Kasumi-1 (cell line): ENCODE data around the gene EMC7.
"Not testable (repeated sequence)": the region's sequence is repeated elsewhere in the genome, so short reads cannot be mapped to it uniquely, and the experiment has no call there.

Source experiments
- DNase-seq, 2 experiments: peaks; one replicate each; lab custom pipeline; 2025; lab: John Stamatoyannopoulos, UW

Gene EMC7

DNA sequence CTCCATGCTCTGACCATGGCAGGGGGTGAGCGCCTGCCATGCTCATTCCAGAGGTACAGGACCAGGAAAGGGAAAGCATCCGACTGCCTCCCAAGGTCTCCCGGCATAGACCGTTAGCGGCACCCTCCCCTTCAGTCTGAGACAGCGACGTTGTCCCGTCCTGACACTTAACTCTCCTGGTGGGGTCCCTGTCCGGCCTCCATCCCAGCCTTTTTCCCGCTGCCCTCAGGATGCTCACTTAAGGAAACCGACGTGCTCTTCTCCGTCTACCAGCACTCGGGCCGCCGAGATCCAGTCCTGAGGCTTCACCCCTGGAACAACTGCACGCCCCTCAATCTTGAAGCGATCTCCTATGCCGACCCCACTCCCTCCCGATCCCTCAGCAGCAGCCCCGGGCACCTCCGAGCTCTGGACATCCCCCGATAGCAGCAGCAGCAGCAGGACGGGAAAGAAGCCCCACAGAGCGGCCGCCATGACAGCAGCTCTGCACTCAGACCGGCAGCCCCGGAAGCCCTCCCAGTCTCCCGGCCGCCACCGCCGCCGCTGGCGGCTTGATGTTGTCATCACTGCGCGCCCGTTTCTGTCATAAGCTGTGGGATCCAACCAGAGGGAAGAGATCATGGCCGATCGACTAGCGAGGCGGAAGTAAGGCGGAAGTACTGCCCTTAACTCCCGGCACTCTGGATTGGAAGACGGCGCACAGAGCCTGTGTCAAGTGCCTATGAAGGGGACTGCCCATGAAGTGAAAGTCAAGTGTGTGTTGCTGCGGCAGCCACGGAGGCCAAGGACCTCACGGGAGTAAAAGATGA lies at the start of gene EMC7, which contains the start of gene PGBD4:
TSS of gene EMC7 (minus strand) at position 497 of the 809 bp plus-strand sequence. CDS start at position 474, 23 bp downstream.
TSS of gene PGBD4 (plus strand) at position 718 of the 809 bp plus-strand sequence. CDS start 449 bp downstream, outside the sequence.
- DNase-seq: peak; percentile 92 to 94

DNA sequence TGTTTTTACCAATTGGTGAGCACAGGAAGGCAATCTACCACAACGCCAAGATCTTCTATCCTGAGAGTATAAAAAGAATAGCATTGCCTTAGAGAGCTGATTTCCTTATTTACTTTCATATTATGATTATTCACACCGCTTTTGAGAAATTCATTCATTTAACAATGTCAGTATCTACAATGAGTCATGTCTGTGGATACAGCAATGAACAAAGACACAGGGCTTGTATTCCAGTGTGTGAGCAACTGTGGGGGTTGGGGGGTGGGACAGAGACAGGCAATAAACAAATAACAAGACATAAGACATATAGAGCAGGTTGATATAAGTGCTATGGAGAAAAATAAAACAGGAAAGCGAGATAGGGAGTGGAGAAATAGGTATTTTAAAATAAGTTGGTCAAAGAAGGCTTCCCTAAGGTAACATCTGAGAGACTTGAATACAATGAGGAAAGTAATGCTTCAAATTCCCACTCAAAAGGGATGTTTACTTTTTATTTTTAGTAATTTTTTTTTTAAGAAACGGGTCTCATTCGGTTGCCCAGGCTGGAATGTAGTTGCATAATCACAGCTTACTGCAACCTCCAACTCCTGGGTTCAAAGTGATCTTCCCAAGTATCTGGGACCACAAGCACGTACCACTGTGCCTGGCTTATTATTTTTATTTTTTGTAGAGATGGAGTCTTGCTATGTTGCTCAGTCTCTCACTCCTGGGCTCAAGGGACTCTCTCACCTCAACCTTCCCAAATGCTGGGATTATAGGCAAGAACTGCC lies 45.9 kb upstream of the EMC7 start:
- no peak for DNase-seq

DNA sequence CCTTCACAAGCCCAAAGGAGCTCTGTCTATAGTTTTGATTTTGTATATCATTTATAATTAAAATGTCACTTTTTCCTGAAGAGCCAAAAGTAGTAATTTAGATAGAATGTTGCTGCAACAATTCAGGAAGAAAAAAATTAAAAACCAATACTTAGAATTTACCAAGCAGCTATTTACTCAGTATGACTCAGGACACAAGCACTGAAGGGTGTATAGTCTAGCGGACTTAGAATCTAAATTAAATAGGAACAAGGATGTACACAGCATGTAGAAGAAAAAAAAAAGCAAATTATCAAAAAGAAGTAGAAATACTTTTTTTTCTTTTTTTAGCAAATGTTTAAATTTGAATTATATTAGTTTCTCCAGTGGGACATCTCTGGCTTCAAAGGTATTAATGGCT lies 31.8 kb upstream of the EMC7 start:
- no peak for DNase-seq

DNA sequence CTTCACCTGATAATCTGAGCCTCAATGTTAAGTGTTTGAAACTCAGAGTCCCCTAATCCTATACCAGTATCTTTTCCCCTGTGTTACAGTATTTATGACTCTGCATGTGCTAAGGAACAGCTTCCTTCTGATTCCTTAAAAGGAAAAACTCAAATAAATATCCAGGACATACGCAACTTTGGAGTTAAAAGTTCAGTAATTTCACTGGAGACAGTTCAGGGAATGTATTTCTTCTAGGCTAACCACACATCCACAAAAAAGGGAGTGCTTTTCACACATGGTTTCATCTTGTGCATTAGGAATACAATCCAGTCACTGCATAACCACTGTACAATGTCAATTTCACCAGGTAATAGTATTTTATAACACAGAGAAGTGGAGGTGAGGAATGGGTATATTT lies 31.2 kb upstream of the EMC7 start:
- DNase-seq: no peak

DNA sequence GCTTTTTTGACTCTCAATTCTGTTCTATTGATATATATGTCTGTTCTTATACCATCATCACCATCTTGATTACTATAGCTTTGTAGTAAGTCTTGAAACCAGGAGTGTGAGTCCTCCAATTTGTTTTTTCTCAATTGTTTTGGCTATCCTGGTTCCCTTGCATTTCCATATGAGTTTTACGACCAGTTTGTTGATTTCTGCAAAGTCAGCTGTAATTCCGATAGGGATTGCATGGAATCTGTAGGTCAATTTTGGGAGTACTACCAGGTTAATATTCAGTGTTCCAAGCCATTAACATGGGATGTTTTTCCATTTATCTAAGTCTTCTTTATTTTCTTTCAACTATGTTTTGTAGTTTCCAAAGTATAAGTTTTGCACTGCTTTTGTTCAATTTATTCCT lies 27.2 kb upstream of the EMC7 start:
- DNase-seq: no peak

DNA sequence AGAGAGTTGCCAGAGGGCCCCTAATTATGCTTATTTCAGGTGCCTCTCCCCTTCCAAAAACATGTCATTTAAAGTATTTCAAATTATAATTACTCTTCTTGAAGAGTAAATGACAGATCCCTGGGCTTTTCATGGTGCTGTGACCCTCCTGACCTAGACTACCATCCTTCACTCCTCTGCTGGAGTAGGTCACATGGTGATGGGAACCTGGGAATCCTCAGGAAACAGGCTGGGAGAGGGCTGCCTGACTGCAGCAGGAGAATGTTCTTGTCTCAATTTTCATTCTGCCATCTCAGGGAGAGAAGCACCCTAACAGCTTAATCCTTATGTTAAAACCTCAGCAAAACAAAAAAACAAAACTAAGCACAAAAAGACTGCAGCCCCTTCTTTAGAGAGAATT lies 24.9 kb upstream of the EMC7 start:
- DNase-seq: no peak

DNA sequence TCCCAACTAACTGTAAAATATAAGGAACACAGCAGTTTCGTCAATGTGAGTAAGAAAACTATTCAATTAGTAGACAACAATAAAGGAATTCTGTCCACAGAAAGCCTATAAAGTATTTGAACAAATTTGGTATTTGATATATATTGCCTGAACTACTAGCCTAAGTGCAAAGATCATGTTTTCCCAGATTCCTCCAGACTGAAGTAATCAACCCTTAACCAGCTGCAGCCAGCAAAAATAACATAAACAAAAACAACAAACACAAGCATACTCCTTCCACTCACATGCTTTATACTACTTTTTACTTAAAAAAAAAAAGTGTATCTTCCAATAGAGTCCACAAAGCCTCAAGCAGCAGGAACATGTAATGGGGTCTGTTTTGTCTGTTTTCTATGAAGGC lies 24.3 kb upstream of the EMC7 start:
- no peak for DNase-seq

DNA sequence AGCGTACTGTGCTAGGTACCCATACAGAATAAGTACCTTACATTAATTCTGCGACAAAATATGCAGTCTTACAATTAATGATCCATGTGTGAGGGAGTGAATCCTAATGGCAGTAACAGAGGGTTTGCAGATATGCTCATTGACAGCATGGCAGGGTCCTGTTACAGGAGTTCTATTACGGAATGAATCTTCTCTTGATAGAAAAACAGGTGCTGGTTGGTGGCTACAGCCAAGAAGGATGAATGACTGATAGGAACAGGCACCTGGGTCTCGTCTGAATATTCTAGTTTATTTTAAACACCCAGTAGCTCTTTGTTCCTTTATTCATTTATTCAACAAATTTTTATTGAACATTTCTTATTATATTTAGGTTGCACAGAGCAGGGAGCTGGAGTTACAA lies 23.0 kb upstream of the EMC7 start:
- DNase-seq: no peak

DNA sequence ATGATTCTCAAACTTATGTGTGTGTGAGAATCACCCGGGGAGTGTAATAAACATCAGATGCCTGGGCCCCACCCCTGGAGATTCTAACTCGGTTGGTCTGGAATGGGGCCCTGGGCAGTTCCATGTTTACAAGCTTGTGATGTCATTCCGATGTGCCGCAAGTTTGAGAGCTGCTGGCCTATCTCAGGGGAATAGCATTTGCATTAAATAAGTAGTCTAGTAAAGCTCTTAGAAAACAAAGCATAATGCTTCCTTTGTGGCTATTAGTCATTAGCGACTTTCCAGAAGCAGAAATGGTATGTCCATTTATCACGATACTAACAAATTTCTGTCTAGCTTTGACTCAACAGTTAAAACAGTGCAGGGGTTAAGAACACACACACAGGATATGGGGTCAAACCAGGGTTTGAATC lies 21.1 kb upstream of the EMC7 start:
- no peak for DNase-seq

DNA sequence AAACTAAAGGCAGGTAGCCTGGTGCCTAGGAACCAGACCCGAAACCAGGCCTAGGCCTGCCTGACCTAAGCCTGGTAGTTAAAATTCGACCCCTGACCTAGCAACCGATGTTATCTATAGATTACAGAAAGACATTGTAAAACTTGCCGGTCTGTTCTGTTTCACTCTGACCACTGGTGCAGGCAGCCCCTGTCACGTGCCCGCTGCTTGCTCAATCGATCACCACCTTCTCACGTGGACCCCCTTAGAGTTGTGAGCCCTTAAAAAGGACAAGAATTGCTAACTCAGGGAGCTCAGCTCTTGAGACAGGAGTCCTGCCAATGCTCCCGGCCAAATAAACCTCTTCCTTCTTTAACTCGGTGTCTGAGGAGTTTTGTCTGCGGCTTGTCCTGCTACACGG lies 20.1 kb upstream of the EMC7 start:
- not testable (repeated sequence) for DNase-seq

DNA sequence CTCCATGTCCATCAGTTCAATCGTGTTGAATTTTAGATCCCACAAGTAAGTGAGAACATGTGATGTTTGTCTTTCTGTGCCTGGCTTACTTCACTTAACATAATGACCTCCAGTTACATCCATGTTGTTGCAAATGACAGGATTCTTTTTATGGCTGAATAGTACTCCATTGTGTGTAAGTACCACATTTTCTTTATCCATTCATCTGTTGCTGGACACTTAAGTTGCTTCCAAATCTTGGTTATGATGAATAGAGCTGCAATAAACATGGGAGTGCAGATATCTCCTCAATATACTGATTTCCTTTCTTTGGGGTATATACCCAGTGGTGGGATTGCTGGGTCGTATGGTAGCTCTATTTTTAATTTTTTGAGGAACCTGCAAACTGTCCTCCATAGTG lies 18.8 kb upstream of the EMC7 start:
- DNase-seq: not testable (repeated sequence)

DNA sequence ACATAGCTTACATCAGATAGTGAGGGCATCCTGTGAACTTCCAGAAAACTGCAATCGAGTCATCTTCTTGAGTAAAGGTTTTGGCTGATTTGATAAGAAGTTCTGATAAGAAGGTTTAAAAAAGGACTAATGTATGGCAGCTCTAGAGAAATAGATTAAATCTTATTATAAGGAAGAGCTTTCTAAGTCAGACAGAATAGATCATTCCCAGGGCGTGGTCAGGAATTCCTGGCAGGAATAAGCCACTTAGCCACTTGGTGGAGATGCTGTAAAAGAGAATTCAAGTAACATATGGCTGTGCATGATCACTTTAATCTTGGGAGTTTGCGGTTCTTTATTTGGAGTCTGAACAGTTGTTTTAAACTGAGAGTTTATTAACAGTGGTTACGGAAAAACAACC lies 17.6 kb upstream of the EMC7 start:
- no peak for DNase-seq

DNA sequence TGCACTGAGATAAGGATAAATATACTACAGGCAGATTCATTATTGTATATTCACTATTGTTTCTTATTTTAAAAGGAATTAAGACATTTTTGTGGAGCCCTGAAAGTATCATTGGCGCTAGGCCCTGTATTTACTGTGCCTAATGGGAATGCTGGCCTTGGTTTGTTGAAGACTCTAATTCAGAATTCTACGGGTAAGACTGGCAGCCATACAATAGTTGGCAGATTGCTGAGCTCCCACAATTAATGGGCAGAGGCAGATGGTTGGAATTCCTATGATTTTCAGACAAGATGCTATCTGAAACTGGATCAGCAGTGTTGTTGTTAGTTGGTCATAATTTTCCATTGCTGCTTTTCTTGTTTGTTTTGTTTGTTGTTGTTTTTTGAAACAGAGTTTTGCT lies 15.0 kb upstream of the EMC7 start:
- no peak for DNase-seq

DNA sequence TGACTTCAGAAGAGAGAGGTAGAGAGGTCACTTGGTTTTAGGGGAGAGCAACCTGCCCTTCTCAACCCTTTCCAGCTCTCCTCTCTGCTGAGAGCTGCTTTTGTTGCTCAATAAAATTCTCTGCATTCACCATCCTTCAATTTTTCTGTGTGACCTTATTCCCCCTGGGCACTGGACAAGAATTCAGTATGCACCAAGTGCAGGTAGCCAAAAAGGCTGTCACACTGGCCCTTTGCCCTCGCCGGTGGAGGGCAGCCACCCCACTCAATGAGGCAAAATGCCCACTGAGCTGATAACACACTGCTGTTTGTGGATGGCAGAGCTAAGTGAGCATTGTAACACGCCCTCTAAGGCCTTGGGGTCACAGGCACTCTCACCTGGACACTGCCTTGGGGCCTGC lies 13.1 kb upstream of the EMC7 start:
- DNase-seq: no peak

DNA sequence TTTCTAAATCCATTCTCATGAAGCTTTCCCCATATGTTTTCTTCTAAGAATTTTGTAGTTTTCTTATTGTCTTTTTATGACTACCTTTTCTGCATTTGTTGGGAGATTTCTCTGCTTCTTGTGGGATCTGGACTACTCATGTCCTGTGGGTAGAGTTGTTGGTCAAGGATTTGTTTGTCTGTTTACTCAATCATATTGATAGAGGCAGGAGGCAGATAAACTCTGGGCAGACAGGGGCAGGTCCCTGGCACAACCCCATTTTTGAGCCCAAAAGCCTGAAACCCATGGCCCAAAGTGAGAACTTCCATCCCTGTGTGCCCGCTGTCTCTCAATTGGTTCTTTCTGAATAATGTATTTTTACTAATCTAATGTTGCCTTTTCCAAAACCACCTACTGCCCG lies 12.6 kb upstream of the EMC7 start:
- DNase-seq: no peak

DNA sequence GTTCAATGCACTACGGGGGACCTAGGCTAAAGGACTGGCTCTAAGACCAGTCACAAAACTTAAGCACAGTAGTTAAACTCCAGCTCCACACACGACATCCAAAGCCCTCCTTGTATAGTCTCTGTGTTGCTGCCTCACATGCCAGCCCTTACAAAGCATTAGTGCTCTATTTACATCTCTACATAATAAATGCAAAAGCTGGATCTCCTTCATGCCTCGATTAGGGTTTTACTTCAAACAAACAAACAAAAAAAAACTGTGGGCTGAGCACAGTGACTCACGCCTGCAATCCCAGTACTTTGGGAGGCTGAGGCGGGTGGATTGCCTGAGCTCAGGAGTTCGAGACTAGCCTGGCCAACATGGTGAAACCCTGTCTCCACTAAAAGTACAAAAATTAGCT lies 9.8 kb upstream of the EMC7 start:
- no peak for DNase-seq

DNA sequence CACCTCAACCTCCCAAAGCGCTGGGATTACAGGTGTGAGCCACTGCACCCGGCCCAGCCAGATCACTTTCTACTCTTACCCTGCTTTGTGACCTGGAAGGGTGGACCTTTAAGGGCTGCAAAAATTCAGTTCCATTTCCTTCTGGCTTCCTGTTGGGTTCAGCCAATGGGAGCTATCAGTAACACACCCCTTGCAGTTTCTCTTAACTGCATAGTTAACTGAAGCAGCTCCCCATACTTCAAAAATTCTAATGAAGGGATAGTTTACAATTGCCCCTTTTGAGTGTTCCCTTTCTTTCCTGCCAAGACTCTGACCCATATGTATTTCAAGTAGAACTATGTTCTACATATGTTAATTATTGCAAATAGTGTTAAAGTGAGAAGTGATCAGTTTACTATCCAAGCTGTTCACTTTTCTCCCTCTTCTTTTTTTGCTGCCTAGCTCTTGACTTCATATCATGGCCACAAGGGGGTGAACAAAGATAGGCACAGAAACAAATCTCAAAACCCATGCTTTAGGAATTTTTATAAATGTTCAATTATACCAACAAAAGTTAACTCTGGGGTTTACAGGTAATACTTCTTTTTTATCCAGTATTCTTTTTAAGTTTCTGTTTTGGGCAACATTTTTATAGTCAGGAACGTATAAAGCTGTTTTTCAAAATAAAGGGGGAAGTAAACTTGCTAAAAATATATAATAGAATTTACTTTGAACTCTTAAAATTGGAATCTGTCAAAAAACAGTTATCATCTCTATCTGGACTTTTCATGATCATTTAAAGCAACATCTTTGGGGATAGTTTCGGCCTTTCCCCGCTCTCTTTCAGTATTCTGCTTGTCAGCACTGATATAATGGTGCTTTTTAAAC lies 8.4 kb upstream of the EMC7 start:
- peak; percentile 22 to 56 for DNase-seq

DNA sequence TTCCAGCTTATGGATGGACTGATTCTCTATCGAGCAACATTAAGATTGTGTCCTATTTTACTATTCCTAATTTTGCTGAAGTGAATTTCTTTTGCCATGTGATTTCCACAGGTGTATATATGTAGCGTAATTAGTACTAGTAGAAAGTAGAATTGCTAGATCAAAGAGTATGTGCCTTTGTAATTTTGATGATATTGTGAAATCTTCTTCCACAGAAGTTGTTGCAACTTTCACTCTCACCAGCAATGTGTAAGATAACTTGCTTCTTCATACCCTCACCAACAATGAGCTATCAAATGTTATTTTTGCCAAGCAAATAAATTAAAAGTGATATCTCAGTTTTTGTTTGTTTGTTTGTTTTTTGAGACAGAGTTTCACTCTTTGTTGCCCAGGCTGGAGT lies 5.7 kb upstream of the EMC7 start:
- DNase-seq: no peak

DNA sequence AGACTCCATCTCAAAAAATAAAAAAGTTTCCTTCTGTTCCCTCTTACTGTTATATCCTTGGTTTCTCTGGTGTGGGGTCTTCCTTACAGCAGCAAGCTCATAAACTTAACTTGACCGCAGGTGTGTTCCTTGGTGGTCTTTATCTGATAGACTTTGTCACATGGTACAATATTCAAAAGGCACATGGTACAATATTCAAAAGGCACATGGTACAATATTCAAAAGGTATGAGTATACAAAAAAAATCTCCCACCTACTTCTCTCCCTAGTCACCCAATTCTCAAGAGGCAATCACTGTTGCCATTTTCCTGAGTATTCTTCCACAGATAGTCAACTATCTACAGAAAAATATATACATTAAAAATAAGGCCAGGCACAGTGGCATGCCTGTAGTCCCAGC lies 4.8 kb upstream of the EMC7 start:
- no peak for DNase-seq

DNA sequence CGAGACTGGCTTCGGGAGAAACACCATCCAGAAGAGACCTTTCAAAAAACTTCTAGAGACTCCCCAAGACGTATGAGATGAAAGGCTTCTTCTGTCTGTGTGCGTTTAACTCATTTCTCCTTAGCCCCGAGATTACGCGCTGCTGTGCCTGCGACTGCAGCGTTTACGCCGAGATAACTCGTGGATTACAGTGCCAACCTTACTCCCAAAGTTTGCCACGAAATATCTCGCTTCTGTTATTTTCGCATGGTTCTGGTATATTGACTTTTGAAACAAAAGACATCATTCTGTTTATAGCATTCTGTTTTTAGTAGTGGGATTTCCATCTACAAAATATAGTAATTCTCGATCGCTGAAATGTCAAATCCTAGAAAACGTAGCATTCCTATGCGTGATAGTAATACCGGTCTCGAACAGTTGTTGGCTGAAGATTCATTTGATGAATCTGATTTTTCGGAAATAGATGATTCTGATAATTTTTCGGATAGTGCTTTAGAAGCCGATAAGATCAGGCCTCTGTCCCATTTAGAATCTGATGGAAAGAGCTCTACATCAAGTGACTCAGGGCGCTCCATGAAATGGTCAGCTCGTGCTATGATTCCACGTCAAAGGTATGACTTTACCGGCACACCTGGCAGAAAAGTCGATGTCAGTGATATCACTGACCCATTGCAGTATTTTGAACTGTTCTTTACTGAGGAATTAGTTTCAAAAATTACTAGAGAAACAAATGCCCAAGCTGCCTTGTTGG lies 688 bp upstream of the EMC7 start:
- no peak for DNase-seq

DNA sequence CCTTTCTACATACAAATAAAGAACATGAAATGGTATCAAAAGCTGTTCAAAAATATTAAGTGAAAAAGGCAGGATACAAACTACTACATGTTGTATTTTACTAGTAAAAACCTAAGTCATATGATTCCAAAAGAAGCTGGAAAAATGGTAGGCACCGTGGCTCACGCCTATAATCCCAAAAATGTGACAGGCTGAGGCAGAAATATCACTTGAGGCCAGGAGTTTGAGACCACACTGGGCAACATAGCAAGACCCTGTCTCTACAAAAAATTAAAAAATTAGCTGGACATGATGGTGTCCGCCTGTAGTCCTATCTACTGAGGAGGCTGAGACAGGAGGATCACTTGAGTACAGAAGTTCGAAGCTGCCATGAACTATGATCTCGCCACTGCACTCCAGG lies 1.7 kb downstream of the EMC7 start:
- no peak for DNase-seq

DNA sequence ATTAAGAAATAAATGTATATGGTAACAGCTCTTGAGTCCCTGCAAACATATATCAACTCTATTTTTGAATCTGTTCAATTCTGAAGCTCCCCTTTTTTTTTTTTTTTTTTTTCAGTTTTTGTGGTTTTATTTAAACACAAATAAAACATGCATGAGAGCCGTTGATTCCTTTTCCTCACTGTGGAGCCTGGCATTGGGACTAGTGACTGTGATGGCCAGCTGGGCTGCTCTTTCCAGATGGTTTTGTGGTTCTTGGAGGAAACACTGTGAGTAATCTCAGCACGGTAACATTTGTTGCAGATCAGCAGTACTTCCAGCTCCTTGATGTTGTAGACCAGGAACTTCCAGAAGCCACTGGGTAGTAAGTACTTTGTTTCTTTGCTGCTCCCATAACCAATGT lies 15.9 kb downstream of the EMC7 start:
- no peak for DNase-seq
